ENCODE results near the gene GALNT17. TPM values are rescaled to one million over a fixed set of nuclear protein-coding genes. Genes with fewer than 3 reads are reported as not detected.

The GALNT17 gene
- total RNA-seq, 1 donor from 2014 or later = 95.3 TPM

DNA sequence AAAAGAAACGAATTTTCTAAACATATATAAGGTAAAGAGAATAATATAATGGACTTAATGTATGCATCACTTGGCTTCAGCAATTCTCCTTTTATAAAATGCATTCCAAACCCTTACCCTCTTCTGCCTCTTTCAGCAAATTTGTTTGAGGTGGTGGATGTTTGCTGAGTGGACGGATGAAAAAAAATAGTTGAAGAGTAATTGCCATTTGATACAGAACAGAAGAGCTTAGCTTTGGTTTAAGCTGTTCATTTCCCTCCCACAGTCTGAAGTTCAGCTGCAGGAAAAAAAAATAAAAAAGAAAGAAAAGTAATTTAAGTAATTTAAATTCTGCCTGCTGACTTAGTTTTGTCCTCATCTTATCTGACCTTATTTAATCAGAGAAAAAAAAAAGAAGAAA, 138.6 kb downstream of the GALNT17 start:
- no peaks in the 10 kb centered on the region for H3K36me3 ChIP-seq
- peaks cover 18% of the 10 kb centered on the region for H3K9me3 ChIP-seq (replicated peaks)
- no peak for DNase-seq
- intact Hi-C loops (cut with micrococcal nuclease) = no loop called here
- TF ChIP-seq, protein P1, sequence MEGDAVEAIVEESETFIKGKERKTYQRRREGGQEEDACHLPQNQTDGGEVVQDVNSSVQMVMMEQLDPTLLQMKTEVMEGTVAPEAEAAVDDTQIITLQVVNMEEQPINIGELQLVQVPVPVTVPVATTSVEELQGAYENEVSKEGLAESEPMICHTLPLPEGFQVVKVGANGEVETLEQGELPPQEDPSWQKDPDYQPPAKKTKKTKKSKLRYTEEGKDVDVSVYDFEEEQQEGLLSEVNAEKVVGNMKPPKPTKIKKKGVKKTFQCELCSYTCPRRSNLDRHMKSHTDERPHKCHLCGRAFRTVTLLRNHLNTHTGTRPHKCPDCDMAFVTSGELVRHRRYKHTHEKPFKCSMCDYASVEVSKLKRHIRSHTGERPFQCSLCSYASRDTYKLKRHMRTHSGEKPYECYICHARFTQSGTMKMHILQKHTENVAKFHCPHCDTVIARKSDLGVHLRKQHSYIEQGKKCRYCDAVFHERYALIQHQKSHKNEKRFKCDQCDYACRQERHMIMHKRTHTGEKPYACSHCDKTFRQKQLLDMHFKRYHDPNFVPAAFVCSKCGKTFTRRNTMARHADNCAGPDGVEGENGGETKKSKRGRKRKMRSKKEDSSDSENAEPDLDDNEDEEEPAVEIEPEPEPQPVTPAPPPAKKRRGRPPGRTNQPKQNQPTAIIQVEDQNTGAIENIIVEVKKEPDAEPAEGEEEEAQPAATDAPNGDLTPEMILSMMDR (IDR thresholded peaks at IDR 0.05; ENCODE audit: borderline replicate concordance) = no peak
- no peaks in the 10 kb centered on the region for H3K27me3 ChIP-seq (ENCODE audit: low read depth)
- no peak overlapping the region for H3K4me3 ChIP-seq
- no peak overlapping the region for H3K27ac ChIP-seq (replicated peaks)
- peaks cover 48% of the 10 kb centered on the region for H3K4me1 ChIP-seq

DNA sequence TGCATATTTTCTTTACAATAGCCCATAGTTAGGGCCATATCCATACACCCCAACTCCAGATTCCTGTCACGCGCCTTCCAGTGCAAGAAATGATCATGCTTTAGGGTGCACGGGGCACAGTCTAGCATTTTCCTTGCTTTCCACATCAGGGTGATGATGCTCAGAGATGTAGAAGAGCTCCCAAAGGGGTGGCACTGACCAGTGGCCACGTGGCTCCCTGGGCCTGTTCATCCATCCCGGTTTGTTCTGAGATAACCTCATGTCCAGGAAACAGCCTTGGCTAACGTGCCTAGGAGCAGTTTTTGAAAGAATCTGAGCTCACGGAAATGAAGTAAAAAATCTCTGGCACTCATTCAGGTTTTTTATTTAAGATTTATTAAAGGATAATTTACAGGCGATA, 139.3 kb downstream of the GALNT17 start:
- intact Hi-C loops (cut with micrococcal nuclease) = no loop called here
- Histone ChIP-seq H3K4me1 (peaks cover 49% of the 10 kb centered on the region), H3K36me3 (no peaks in the 10 kb centered on the region), H3K9me3 (replicated peaks) (peaks cover 11% of the 10 kb centered on the region), H3K27me3 (ENCODE audit: low read depth) (no peaks in the 10 kb centered on the region), H3K4me3 (no peak overlapping the region), H3K27ac (replicated peaks) (no peak overlapping the region)
- TF ChIP-seq, protein P1 (IDR thresholded peaks at IDR 0.05; ENCODE audit: borderline replicate concordance) = no peak
- no peak for DNase-seq

DNA sequence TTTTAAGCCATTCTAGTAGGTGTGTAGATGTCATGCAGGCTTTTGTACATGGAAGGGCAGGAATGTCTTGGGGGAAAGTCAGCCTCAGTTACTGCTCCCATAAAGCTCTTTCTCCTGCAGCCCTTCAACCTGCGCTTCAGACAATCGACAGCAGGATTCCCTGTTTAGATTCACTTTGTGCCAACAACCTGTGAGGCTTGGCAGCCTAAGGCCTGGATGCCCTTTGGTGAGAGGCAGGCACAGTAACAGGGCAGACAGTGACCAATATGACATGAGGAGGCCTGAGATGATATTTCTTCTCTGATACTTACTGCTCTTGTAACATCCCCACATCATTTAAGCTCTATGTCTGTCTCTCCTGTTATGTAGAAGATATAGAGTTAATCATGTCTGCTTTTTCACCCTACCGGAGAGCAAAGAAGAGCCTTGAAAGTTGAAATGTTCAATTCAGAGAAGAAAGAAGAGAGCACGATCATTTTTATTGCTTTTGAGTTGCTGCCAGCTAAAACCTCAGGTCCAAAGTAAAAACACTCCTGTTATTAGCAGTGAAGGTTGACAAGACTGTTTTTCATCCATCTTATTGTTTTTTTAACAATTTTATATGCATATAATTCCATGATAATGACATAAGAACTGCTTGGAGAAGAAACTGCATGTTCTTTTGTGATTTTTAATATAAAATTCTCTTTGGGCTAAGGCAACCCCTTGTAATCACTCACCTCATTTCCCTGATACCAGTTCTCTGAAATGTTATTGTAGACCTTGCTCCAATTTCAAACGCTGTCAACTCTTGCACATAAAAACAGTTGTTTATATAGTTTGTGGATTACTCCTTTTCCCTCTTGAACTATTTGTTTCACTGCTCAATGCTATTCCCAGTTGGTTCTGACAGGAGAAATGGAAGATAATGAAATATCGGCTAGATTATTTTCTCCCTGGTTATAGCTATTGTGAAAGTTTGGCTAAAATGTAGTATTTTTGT, 140.9 kb downstream of the GALNT17 start:
- DNase-seq = no peak
- Histone ChIP-seq H3K4me3 (no peak overlapping the region), H3K36me3 (no peaks in the 10 kb centered on the region), H3K4me1 (peaks cover 50% of the 10 kb centered on the region), H3K27me3 (ENCODE audit: low read depth) (no peaks in the 10 kb centered on the region), H3K27ac (replicated peaks) (peak overlapping the region; percentile 77), H3K9me3 (replicated peaks) (peaks cover 9% of the 10 kb centered on the region)
- intact Hi-C loops (cut with micrococcal nuclease) = no loop called here
- TF ChIP-seq, protein P1 (IDR thresholded peaks at IDR 0.05; ENCODE audit: borderline replicate concordance) = peak; percentile 25

DNA sequence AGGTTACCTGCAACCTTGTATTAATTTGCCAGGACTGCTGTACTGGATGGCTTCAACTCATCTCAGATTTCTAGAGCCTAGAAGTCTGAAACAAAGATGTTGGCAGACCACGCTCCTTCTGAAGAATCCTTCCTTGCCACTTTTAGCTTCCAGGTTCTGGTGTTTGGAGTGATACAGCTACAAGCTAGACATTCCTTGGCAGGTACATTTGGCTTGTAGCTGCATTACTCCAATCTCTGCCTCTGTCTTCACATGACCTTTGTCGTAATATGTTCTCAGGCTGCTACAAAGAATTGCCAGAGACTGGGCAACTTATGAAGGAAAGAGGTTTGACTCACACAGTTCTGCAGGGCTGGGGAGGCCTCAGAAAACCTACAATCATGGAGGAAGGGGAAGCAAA, 146.3 kb downstream of the GALNT17 start:
- TF ChIP-seq, protein P1 (IDR thresholded peaks at IDR 0.05; ENCODE audit: borderline replicate concordance) = no peak

DNA sequence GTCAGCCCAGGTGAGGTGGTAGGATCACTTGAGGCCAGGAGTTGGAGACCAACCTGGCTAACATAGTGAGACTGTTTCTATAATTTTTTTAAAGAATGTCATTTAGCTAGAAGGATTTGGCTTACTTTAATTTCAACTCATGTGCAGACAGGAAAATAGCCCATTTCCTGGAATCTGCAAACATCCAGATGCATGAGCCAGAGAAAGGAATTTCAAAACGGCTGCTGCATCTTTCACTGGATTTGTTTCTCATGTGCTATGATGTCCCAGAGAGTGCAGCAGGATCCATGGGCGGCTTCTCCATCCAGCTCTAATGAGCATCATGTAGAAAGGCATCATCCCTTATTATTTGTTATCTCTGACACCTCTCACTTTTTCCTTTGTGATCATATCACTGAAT, 149.3 kb downstream of the GALNT17 start:
- Histone ChIP-seq H3K4me1 (peaks cover 25% of the 10 kb centered on the region), H3K4me3 (no peak overlapping the region), H3K9me3 (replicated peaks) (no peaks in the 10 kb centered on the region), H3K27me3 (ENCODE audit: low read depth) (no peaks in the 10 kb centered on the region), H3K36me3 (no peaks in the 10 kb centered on the region), H3K27ac (replicated peaks) (no peak overlapping the region)
- DNase-seq = no peak
- intact Hi-C loops (cut with micrococcal nuclease) = no loop called here
- TF ChIP-seq, protein P1 (IDR thresholded peaks at IDR 0.05; ENCODE audit: borderline replicate concordance) = no peak

More for the DNA sequence above, 146.3 kb downstream of the GALNT17 start:
- no peaks in the 10 kb centered on the region for H3K27me3 ChIP-seq (ENCODE audit: low read depth)
- H3K36me3 ChIP-seq = no peaks in the 10 kb centered on the region
- no peak for DNase-seq
- peaks cover 36% of the 10 kb centered on the region for H3K4me1 ChIP-seq
- intact Hi-C loops (cut with micrococcal nuclease) = no loop called here
- H3K27ac ChIP-seq (replicated peaks) = peak overlapping the region; percentile 80
- H3K4me3 ChIP-seq = no peak overlapping the region
- no peaks in the 10 kb centered on the region for H3K9me3 ChIP-seq (replicated peaks)
